Upper lobe of right lung (tissue), 1 donor: Measurements from ENCODE around the gene MXI1. TPM values are rescaled to one million over a fixed set of nuclear protein-coding genes. Genes with fewer than 3 reads are reported as not detected.

ENCODE experiments used
- ATAC-seq: fragments of 200-7000 bp; cut with Tn5 transposase; one replicate; pipeline ENCODE4 v1.9.1; 2020; ENCODE audit warnings: mild to moderate bottlenecking, moderate library complexity
- DNase-seq: peaks from one replicate; pipeline ENCODE4 v3.0.0-alpha.2; 2020
- H3K27ac ChIP-seq: fragments of 200-600 bp; one replicate; pipeline ENCODE4 v1.8.0; 2022
- H3K27me3 ChIP-seq: fragments of 200-600 bp; one replicate; pipeline ENCODE4 v1.8.0; 2022; ENCODE audit warnings: mild to moderate bottlenecking
- H3K36me3 ChIP-seq: fragments of 200-600 bp; one replicate; pipeline ENCODE4 v1.8.0; 2022
- H3K4me1 ChIP-seq: fragments of 200-600 bp; one replicate; pipeline ENCODE4 v1.8.0; 2022
- H3K4me3 ChIP-seq: fragments of 200-600 bp; one replicate; pipeline ENCODE4 v1.8.0; 2022; ENCODE audit warnings: mild to moderate bottlenecking
- H3K9me3 ChIP-seq: fragments of 200-600 bp; one replicate; pipeline ENCODE4 v1.8.0; 2022
- intact Hi-C: fragments of 100-400 bp; cut with DNase I; formaldehyde crosslinking; loops from one replicate; pipeline ENCODE4 v1.11.0; 2022
- total RNA-seq: library from RNA; stranded (reverse); fragmentation: NEBNext Ultra II Directional; extraction: Animal tissue kit (Norgen Biotek cat#: 25700); gene quantifications from one replicate; pipeline ENCODE4 v1.2.1, GENCODE V29; 2021
- TF ChIP-seq, protein P1 (sequence below): fragments of 200-600 bp; IDR thresholded peaks from one replicate; pipeline ENCODE4 v1.8.0; 2022; ENCODE audit warnings: antibody characterized with exemption
- donor health status: DM: no; HTN: yes; CAD: no; lungs with severe emphysema.

The MXI1 gene
- total RNA-seq, 1 donor from 2014 or later, result 34.7 TPM

DNA sequence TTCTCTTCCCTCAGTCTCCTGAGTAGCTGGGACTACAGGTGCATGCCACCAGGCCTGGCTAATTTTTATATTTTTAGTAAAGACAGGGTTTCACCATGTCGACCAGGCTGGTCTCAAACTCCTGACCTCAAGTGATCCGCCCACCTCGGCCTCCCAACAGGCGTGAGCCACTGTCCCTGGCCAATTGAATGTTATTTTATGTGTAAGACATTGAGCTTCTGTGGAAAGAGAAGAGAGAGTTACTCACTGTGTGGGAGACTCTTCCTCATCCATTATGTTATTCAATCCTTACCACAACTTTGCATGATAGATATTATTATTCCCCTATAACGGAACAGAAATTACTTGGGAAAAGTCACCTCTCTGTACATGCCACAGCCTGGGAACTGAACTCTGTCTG, 32.6 kb upstream of the MXI1 start:
- ATAC-seq (no peak), DNase-seq (no peak)
- intact Hi-C loops, result no loop called here
- Histone ChIP-seq H3K4me1 (no peaks in the 10 kb centered on the region), H3K9me3 (no peaks in the 10 kb centered on the region), H3K27ac (no peak overlapping the region), H3K4me3 (no peak overlapping the region), H3K36me3 (no peaks in the 10 kb centered on the region), H3K27me3 (peaks cover 26% of the 10 kb centered on the region)
- TF ChIP-seq, protein P1, sequence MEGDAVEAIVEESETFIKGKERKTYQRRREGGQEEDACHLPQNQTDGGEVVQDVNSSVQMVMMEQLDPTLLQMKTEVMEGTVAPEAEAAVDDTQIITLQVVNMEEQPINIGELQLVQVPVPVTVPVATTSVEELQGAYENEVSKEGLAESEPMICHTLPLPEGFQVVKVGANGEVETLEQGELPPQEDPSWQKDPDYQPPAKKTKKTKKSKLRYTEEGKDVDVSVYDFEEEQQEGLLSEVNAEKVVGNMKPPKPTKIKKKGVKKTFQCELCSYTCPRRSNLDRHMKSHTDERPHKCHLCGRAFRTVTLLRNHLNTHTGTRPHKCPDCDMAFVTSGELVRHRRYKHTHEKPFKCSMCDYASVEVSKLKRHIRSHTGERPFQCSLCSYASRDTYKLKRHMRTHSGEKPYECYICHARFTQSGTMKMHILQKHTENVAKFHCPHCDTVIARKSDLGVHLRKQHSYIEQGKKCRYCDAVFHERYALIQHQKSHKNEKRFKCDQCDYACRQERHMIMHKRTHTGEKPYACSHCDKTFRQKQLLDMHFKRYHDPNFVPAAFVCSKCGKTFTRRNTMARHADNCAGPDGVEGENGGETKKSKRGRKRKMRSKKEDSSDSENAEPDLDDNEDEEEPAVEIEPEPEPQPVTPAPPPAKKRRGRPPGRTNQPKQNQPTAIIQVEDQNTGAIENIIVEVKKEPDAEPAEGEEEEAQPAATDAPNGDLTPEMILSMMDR, result no peak

DNA sequence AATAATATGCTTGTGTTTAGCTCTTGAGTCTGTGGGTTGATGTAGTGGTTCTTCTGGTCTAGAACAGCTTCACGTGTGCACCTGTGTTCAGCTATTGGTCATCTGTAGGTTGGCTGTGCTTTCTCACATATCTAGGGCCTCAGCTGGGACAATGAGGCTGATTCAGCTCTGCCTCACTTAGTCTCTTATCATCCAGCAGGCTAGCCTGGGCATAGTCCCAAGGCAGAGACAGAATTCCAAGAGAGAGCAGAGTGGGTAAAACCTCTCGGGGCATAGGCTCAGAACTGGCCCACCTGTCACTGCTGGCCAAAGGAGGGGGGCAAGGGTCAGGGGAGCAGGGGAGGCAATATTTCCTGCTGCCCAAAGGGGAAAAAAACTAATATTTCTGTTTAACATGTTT, 32.0 kb upstream of the MXI1 start:
- Histone ChIP-seq H3K27me3 (peaks cover 21% of the 10 kb centered on the region), H3K36me3 (no peaks in the 10 kb centered on the region), H3K27ac (no peak overlapping the region), H3K4me1 (no peaks in the 10 kb centered on the region), H3K9me3 (no peaks in the 10 kb centered on the region), H3K4me3 (no peak overlapping the region)
- no peak for DNase-seq
- no peak for ATAC-seq
- intact Hi-C loops, result no loop called here
- TF ChIP-seq, protein P1, result no peak

DNA sequence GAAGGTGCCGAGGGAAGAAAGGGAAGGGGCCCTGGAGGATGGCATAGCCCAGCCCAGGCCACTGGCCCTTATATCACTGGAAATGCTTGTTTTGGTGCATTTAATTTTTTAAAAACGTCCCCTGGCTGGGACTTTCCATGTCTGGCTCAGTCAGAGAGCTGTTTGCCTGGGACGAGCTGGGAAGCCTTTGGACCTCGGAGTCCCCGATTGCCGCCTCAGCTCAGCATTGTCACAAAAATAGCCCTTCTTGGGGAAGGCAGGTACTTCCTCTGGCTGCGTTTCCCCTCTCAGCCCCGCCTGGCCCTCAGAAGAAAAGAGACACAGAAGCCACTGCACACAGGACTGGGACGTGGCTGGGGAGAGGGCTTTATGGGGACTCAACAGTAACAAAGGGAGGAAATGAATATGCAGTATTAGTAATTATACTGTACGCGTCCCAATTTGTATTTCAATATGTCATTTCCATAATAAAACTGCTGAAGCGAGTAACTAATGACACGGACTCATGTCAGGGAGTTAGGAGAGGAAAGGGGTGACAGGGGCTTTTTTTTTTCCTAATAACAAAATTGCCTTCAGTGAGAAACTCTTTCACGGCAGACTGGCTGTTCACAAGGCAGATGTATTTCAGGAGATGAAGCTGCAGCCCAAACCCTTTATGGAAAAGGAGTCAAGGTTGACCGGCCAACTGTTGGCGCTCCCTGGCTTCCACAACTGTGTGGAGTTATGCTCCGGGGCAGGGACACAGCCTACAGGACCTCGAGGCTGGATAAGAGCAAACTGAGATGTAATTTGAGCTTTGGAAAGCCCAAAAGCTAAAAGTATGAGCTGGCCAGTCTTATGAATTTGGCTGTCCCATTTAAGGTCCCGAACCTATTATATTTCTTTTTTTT, 31.0 kb upstream of the MXI1 start:
- Histone ChIP-seq H3K36me3 (no peaks in the 10 kb centered on the region), H3K4me3 (no peak overlapping the region), H3K27me3 (peaks cover 12% of the 10 kb centered on the region), H3K27ac (no peak overlapping the region), H3K9me3 (no peaks in the 10 kb centered on the region), H3K4me1 (no peaks in the 10 kb centered on the region)
- ATAC-seq (peak; percentile 23), DNase-seq (no peak)
- TF ChIP-seq, protein P1, result no peak
- intact Hi-C loops, result no loop called here

DNA sequence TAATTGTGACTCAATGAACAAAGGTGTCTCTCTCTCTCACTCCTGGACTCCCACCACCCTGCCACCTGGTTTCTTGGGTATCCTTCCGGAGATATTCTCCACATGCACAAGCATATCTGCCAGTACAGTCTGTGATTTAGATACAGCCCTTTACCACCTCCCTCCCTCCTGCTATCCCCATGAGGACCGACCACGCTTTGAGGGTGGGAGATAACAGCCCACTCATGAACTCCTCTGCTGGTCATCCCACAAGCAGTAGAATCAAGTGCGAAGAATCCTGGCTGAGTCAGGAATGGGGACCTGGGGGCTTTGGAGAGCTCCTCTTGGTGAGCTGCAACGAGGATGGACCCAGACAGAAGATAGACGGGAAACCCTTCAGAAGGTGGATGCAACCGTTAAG, 28.2 kb upstream of the MXI1 start:
- Histone ChIP-seq H3K9me3 (no peaks in the 10 kb centered on the region), H3K4me3 (no peak overlapping the region), H3K36me3 (no peaks in the 10 kb centered on the region), H3K27ac (no peak overlapping the region), H3K27me3 (no peaks in the 10 kb centered on the region), H3K4me1 (no peaks in the 10 kb centered on the region)
- no peak for ATAC-seq
- TF ChIP-seq, protein P1, result no peak
- DNase-seq, result no peak
- intact Hi-C loops, result no loop called here

DNA sequence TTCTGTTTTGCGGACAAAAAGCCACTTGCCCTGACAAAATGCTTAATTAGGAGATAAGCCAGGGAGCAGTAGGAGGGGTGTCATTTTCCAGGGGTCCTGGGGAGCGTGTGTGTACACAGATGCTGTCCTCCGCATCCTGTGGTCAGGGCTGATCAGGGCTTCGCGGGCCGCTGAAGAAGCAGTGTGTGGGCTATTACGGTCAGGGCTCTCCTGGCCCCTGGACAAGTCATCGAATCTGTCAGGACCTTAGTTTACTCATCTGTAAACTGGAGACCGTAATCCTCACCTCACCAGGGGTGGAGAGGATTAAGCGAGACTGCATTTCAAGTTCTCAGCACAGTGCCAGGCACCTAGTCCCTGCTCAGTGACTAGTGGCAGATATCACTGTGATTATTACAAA, 26.0 kb upstream of the MXI1 start:
- H3K36me3 ChIP-seq, result no peaks in the 10 kb centered on the region
- TF ChIP-seq, protein P1, result no peak
- no peaks in the 10 kb centered on the region for H3K9me3 ChIP-seq
- H3K4me3 ChIP-seq, result no peak overlapping the region
- ATAC-seq (no peak), DNase-seq (no peak)
- intact Hi-C loops, result no loop called here
- H3K27me3 ChIP-seq, result no peaks in the 10 kb centered on the region
- no peak overlapping the region for H3K27ac ChIP-seq
- H3K4me1 ChIP-seq, result no peaks in the 10 kb centered on the region
